HG02588 (cell line): ENCODE data around the gene ERCC8.

Source experiments
- ATAC-seq: cut with Tn5 transposase; IDR thresholded peaks from one replicate; pipeline ENCODE4 v1.9.1; 2021; ENCODE audit warnings: mild to moderate bottlenecking, moderate library complexity; ENCODE audit not compliant: unreplicated experiment

ERCC8 gene

GRCh38 chr5:60842871-60843385 is 101.9 kb downstream of the ERCC8 start:
- no peak for ATAC-seq

GRCh38 chr5:60841361-60841760 is 103.5 kb downstream of the ERCC8 start:
- no peak for ATAC-seq

- no peak for ATAC-seq
These were observed 108.7 kb downstream of the ERCC8 start for GRCh38 chr5:60836131-60836530.

GRCh38 chr5:60835554-60835953 is 109.3 kb downstream of the ERCC8 start:
- ATAC-seq: no peak

- ATAC-seq: no peak
These were observed 111.3 kb downstream of the ERCC8 start for GRCh38 chr5:60833520-60833919.

- peak; percentile 40 for ATAC-seq
These were observed 114.2 kb downstream of the ERCC8 start for GRCh38 chr5:60830581-60831127.

GRCh38 chr5:60829490-60830266 is 115.2 kb downstream of the ERCC8 start:
- ATAC-seq: no peak

GRCh38 chr5:60827201-60827600 is 117.7 kb downstream of the ERCC8 start:
- ATAC-seq: no peak

GRCh38 chr5:60826653-60827052 is 118.2 kb downstream of the ERCC8 start:
- ATAC-seq: peak; percentile 83
